NT2/D1 (cell line): ENCODE data around the gene TMEM245.

Experiments
- YY1 ChIP-seq: IDR thresholded peaks from 2 replicates; pipeline ENCODE4 v1.6.1; 2011; ENCODE audit not compliant: insufficient read length, insufficient read depth
- ZNF274 ChIP-seq: IDR thresholded peaks from 2 replicates; pipeline ENCODE4 v1.6.1; 2011; ENCODE audit warnings: mild to moderate bottlenecking, low read depth, low read length

DNA sequence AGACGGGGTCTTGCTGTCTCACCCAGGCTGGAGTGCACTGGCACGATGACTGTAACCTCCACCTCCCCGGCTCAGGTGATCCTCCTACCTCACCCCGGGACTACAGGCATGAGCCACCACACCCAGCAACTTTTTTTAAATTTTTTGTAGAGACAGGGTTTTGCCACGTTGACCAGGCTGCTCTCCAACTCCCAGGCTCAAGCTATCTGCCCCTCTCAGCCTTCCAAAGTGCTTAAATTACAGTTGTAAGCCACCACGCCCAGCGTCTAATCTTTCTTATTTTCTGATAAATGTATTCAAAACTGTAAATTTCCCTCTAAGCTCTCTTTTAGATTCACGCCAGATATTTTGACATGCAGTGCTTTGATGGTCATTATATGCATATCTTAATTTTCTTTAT, 37.0 kb upstream of the TMEM245 start:
- TF ChIP-seq YY1 (no peak), ZNF274 (no peak)
